ENCODE results near the gene TFR2.

DNA sequence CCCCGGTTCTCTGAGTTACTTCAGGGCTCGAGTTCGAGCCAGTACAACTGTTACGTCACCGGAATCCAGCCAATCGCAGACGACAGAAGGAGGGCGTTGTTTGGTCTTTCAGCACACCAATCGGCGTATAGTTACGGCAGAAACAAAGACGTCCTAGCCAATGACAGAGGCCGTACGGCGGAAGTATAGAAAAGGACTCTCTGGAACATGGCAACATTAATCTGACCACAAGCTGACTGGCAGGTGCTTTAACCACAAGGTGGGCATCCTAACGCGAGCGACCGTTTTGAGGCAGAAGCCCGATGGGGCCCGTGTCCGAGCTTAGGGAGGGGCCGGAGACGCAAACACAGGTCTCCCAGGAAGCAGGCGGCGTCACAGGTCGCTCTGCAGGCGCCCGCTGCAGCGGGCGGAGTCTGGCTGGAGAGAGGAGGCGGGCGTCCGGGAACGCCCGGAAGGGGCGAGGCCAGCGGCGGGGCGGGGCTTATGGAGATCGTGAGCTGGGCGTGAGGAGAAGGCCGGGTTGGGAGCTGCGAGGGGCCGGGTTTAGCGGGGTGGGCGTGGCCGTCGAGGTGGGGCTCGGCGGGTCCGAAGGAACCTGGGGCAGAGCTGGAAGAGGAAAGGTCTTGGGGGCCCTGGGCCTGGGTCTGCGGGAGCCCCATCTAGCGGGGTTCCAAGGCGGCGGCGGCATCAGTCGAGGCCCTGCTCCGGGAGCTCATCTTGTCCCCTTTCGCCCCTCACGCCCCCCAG is 29.2 kb downstream of the TFR2 start, which contains the start of gene MOSPD3:
- TF ChIP-seq, protein P1, sequence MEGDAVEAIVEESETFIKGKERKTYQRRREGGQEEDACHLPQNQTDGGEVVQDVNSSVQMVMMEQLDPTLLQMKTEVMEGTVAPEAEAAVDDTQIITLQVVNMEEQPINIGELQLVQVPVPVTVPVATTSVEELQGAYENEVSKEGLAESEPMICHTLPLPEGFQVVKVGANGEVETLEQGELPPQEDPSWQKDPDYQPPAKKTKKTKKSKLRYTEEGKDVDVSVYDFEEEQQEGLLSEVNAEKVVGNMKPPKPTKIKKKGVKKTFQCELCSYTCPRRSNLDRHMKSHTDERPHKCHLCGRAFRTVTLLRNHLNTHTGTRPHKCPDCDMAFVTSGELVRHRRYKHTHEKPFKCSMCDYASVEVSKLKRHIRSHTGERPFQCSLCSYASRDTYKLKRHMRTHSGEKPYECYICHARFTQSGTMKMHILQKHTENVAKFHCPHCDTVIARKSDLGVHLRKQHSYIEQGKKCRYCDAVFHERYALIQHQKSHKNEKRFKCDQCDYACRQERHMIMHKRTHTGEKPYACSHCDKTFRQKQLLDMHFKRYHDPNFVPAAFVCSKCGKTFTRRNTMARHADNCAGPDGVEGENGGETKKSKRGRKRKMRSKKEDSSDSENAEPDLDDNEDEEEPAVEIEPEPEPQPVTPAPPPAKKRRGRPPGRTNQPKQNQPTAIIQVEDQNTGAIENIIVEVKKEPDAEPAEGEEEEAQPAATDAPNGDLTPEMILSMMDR (IDR thresholded peaks at IDR 0.05) = no peak
- peak in 1 of 2 donors; percentile 64 for TF ChIP-seq POLR2A (IDR thresholded peaks at IDR 0.05)

Measured in lower leg skin (tissue), 3 donors.